ENCODE data around the gene NTN3. TPM values are rescaled to one million over a fixed set of nuclear protein-coding genes. Genes with fewer than 3 reads are reported as not detected.

NTN3 gene
- total RNA-seq, 1 donor from 2014 or later = 0.23 TPM

GRCh38 chr16:2512735-2513404, 41.8 kb downstream of the NTN3 start:
- H3K4me3 ChIP-seq (ENCODE audit: low read depth, low read length) = peak overlapping the region; percentile 97
- no peak for DNase-seq (ENCODE audit: low read depth)
- no peak for TF ChIP-seq CTCF (conservative IDR thresholded peaks at IDR 0.05; ENCODE audit: low read depth, low read length)

- no peak for TF ChIP-seq CTCF (conservative IDR thresholded peaks at IDR 0.05; ENCODE audit: low read depth, low read length)
- no peak for DNase-seq (ENCODE audit: low read depth)
- peak within 1 kb of the TSS; percentile 97 for H3K4me3 ChIP-seq (ENCODE audit: low read depth, low read length)
Observed at GRCh38 chr16:2513405-2514332, 42.6 kb downstream of the NTN3 start, which contains the start of gene ATP6V0C. TSS of gene ATP6V0C (plus strand) at chr16:2513952. CDS start at chr16:2514104, 152 bp downstream.

- peak overlapping the region; percentile 97 for H3K4me3 ChIP-seq (ENCODE audit: low read depth, low read length)
- TF ChIP-seq CTCF (conservative IDR thresholded peaks at IDR 0.05; ENCODE audit: low read depth, low read length) = no peak
- no peak for DNase-seq (ENCODE audit: low read depth)
Observed at GRCh38 chr16:2514333-2515179, 43.5 kb downstream of the NTN3 start.

GRCh38 chr16:2515180-2515851, 44.2 kb downstream of the NTN3 start:
- no peak for TF ChIP-seq CTCF (conservative IDR thresholded peaks at IDR 0.05; ENCODE audit: low read depth, low read length)
- DNase-seq (ENCODE audit: low read depth) = no peak
- H3K4me3 ChIP-seq (ENCODE audit: low read depth, low read length) = peak overlapping the region; percentile 97

GRCh38 chr16:2516391-2517240, 45.5 kb downstream of the NTN3 start:
- peak overlapping the region; percentile 97 for H3K4me3 ChIP-seq (ENCODE audit: low read depth, low read length)
- DNase-seq (ENCODE audit: low read depth) = no peak
- peak; percentile 9 for TF ChIP-seq CTCF (conservative IDR thresholded peaks at IDR 0.05; ENCODE audit: low read depth, low read length)
